ENCODE data around the gene C1QBP. TPM values are rescaled to one million over a fixed set of nuclear protein-coding genes. Genes with fewer than 3 reads are reported as not detected.
A peak's percentile ranks its signal among the peaks of the same experiment; 100 is the strongest.

The C1QBP gene
- total RNA-seq, 4 donors from 2014 or later = 55.7 to 173 (median 117) TPM

DNA sequence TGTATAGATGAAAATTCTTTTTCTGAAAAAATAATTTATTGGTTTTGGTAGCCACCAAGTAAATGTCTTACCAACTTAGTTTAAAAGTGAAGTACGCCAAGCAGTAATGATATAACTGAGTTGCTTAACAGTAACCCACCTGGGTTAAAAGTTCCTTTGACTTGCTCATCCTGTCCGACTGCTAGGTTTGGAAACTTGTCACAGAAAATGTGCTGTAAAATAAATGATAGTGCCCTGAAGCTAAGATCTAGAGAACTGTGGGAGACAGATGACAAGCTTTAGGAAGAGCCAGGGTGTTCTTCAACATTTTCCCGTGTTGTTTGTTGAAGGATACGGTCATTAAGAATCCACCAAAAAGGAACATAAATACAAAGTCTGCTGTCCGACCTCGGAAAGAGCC is 42.0 kb upstream of the C1QBP start:
- no peaks in the 10 kb centered on the region for H3K9me3 ChIP-seq
- peaks cover 12% of the 10 kb centered on the region for H3K4me1 ChIP-seq
- no peak overlapping the region for H3K27ac ChIP-seq
- TF ChIP-seq POLR2A (IDR thresholded peaks at IDR 0.05) (no peak), POLR2AphosphoS5 (IDR thresholded peaks at IDR 0.05) (no peak), EP300 (IDR thresholded peaks at IDR 0.05) (no peak)
- TF ChIP-seq, protein P1, sequence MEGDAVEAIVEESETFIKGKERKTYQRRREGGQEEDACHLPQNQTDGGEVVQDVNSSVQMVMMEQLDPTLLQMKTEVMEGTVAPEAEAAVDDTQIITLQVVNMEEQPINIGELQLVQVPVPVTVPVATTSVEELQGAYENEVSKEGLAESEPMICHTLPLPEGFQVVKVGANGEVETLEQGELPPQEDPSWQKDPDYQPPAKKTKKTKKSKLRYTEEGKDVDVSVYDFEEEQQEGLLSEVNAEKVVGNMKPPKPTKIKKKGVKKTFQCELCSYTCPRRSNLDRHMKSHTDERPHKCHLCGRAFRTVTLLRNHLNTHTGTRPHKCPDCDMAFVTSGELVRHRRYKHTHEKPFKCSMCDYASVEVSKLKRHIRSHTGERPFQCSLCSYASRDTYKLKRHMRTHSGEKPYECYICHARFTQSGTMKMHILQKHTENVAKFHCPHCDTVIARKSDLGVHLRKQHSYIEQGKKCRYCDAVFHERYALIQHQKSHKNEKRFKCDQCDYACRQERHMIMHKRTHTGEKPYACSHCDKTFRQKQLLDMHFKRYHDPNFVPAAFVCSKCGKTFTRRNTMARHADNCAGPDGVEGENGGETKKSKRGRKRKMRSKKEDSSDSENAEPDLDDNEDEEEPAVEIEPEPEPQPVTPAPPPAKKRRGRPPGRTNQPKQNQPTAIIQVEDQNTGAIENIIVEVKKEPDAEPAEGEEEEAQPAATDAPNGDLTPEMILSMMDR (IDR thresholded peaks at IDR 0.05) = no peak
- no peak for DNase-seq (ENCODE audit: low spot score in 2 of 2)
- no peaks in the 10 kb centered on the region for H3K27me3 ChIP-seq
- WGBS = 62% methylated on average over 6 of the region's 6 CpGs
- peaks cover 63% of the 10 kb centered on the region for H3K36me3 ChIP-seq
- no peak overlapping the region for H3K4me3 ChIP-seq

DNA sequence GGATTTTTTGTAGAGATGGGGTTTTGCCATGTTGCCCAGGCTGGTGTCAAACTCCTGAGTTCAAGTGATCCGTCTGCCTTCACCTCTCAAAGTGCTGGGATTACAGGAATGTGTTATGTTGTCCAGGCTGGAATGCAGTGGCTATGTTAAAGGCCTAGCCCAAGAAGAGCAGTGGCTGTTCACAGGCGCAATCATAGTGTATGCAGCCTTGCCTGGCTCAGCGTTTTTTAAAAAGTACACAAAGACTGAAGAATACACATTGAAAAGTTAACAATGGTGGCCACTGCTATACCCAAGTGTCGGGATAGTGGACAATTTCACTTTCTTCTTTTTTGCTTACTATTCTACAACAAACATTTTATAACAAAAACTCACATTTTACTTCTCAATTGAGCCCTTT is 40.0 kb upstream of the C1QBP start:
- no peak overlapping the region for H3K27ac ChIP-seq
- no peak overlapping the region for H3K4me3 ChIP-seq
- peaks cover 80% of the 10 kb centered on the region for H3K36me3 ChIP-seq
- no peak for DNase-seq (ENCODE audit: low spot score in 2 of 2)
- H3K4me1 ChIP-seq = no peaks in the 10 kb centered on the region
- TF ChIP-seq POLR2A (IDR thresholded peaks at IDR 0.05) = no peak
- TF ChIP-seq, protein P1 (IDR thresholded peaks at IDR 0.05) = no peak
- 90% methylated on average over 4 of the region's 4 CpGs for WGBS
- no peaks in the 10 kb centered on the region for H3K27me3 ChIP-seq
- H3K9me3 ChIP-seq = no peaks in the 10 kb centered on the region

DNA sequence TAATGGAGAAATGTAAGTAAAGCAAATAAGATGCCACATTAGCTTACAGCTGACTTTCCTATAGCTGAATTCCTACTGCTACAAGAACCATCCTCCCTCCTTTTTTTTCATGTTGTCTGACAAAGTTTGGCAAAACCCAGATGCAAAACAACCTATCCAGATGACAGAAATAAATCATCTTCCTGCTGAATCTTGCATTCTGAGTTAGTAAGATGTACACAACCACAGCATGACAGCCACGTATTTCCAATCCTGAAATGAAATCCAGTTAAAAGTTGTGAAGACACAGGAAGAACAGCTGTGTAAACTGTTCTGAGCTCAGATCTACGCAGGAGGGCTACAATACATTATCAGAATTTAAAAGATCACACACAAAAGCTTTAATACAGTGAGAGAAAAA is 35.0 kb upstream of the C1QBP start:
- peaks cover 5% of the 10 kb centered on the region for H3K4me1 ChIP-seq
- no peak for DNase-seq (ENCODE audit: low spot score in 2 of 2)
- TF ChIP-seq POLR2A (IDR thresholded peaks at IDR 0.05) (no peak), POLR2AphosphoS5 (IDR thresholded peaks at IDR 0.05) (no peak), EP300 (IDR thresholded peaks at IDR 0.05) (no peak)
- TF ChIP-seq, protein P1 (IDR thresholded peaks at IDR 0.05) = no peak
- no peaks in the 10 kb centered on the region for H3K27me3 ChIP-seq
- no peaks in the 10 kb centered on the region for H3K9me3 ChIP-seq
- 86% methylated on average over 2 of the region's 2 CpGs for WGBS
- H3K36me3 ChIP-seq = peaks cover 61% of the 10 kb centered on the region
- no peak overlapping the region for H3K4me3 ChIP-seq
- H3K27ac ChIP-seq = no peak overlapping the region

DNA sequence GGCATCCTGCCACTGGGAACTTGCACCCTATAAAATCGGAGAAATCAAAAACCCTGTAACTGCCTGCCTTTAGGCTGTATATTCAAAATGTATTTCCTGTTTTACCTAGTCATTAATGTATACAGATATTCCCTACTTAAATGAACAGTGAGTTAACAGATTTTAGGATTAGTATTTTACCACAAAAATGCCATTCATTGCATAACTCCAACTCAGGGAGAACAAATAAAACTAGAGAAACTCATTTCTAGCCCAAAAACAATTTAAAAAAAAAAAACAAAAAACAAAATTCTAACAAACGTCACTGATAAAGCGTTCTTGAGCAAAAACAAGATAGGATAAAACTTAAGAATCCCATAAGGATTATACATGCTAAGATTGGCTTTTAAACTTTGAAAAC is 33.6 kb upstream of the C1QBP start:
- Histone ChIP-seq H3K36me3 (peaks cover 47% of the 10 kb centered on the region), H3K27me3 (no peaks in the 10 kb centered on the region), H3K9me3 (no peaks in the 10 kb centered on the region), H3K27ac (no peak overlapping the region), H3K4me1 (peaks cover 12% of the 10 kb centered on the region), H3K4me3 (no peak overlapping the region)
- WGBS = 78% methylated on average over 3 of the region's 3 CpGs
- no peak for DNase-seq (ENCODE audit: low spot score in 2 of 2)
- TF ChIP-seq, protein P1 (IDR thresholded peaks at IDR 0.05) = no peak
- TF ChIP-seq POLR2A (IDR thresholded peaks at IDR 0.05) = no peak
- TF ChIP-seq POLR2AphosphoS5 (IDR thresholded peaks at IDR 0.05) = no peak
- no peak for TF ChIP-seq EP300 (IDR thresholded peaks at IDR 0.05)

DNA sequence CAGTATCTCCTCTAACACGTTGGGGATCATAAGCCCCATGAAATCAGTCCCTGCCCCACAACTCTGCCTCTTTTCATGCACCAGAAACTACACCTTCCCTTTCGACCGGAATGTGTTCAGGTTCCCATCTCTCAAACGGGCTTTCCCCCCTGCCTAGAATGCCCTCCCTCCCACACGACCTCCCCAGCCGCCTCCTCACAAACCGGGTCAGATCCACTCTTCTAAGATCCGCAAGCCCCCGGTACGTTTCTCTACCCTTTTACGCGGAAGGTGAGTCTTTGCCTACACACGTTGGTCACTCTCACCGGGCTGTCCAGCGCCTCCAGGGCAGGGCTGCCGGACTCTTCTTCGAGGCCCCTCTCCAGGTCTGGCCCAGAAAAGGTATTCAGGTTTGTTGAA is 29.1 kb upstream of the C1QBP start:
- Histone ChIP-seq H3K27ac (peak overlapping the region; percentile 73), H3K27me3 (no peaks in the 10 kb centered on the region), H3K9me3 (no peaks in the 10 kb centered on the region), H3K4me1 (peaks cover 31% of the 10 kb centered on the region), H3K4me3 (peak overlapping the region; percentile 98), H3K36me3 (peaks cover 11% of the 10 kb centered on the region)
- no peak for TF ChIP-seq POLR2A (IDR thresholded peaks at IDR 0.05)
- TF ChIP-seq POLR2AphosphoS5 (IDR thresholded peaks at IDR 0.05) = no peak
- no peak for TF ChIP-seq EP300 (IDR thresholded peaks at IDR 0.05)
- TF ChIP-seq, protein P1 (IDR thresholded peaks at IDR 0.05) = no peak
- WGBS = 2% methylated on average over 17 of the region's 17 CpGs
- DNase-seq (ENCODE audit: low spot score in 2 of 2) = no peak

Measured in suprapubic skin (tissue), 4 donors.